Mesenchymal stem cell (in vitro differentiated cells and primary cell): ENCODE data around the gene ZNF521.

Source experiments
- DNase-seq: peaks from one replicate; pipeline ENCODE4 v3.0.0-alpha.2; 2013
- H2AFZ ChIP-seq: one replicate; pipeline ENCODE4 v1.6.1; 2013; ENCODE audit warnings: low read depth, mild to moderate bottlenecking, control low read depth, inconsistent platforms, low read length, moderate library complexity
- H2AK5ac ChIP-seq: 2 replicates; pipeline ENCODE4 v1.6.1; 2013; ENCODE audit warnings: low read length, moderate library complexity, mild to moderate bottlenecking, inconsistent platforms; ENCODE audit not compliant: severe bottlenecking
- H2BK120ac ChIP-seq: one replicate; pipeline ENCODE4 v1.6.1; 2013; ENCODE audit warnings: low read depth, mild to moderate bottlenecking, inconsistent platforms, low read length, moderate library complexity
- H2BK12ac ChIP-seq, 2 experiments: one replicate each; pipeline ENCODE4 v1.6.1; 2013; ENCODE audit warnings: inconsistent platforms in 2 of 2, low read length in 2 of 2, mild to moderate bottlenecking in 2 of 2, moderate library complexity in 2 of 2, control low read depth in 1 of 2
- H2BK15ac ChIP-seq: one replicate; pipeline ENCODE4 v1.6.1; 2013; ENCODE audit warnings: mild to moderate bottlenecking, low read depth, inconsistent platforms; ENCODE audit not compliant: poor library complexity, severe bottlenecking
- H2BK5ac ChIP-seq: 2 replicates; pipeline ENCODE4 v1.6.1; 2013; ENCODE audit warnings: low read depth, mild to moderate bottlenecking, low read length, control low read depth, inconsistent platforms; ENCODE audit not compliant: poor library complexity, severe bottlenecking
- H3K14ac ChIP-seq, 2 experiments: one replicate each; pipeline ENCODE4 v1.6.1; 2013; ENCODE audit warnings: inconsistent platforms in 2 of 2, low read length in 2 of 2, control low read depth in 1 of 2, mild to moderate bottlenecking in 1 of 2, moderate library complexity in 1 of 2
- H3K18ac ChIP-seq, 2 experiments: one replicate each; pipeline ENCODE4 v1.6.1; 2013; ENCODE audit warnings: inconsistent platforms in 2 of 2, low read length in 2 of 2, control low read depth in 1 of 2, low read depth in 1 of 2, mild to moderate bottlenecking in 1 of 2
- H3K23ac ChIP-seq, 2 experiments: one replicate each; pipeline ENCODE4 v1.6.1; 2013; ENCODE audit warnings: inconsistent platforms in 2 of 2, low read length in 2 of 2, mild to moderate bottlenecking in 2 of 2, moderate library complexity in 2 of 2, control low read depth in 1 of 2
- H3K27ac ChIP-seq: 2 replicates; pipeline ENCODE4 v1.5.1; 2013; ENCODE audit warnings: mild to moderate bottlenecking, moderate library complexity, low read length, control low read depth, inconsistent platforms; ENCODE audit not compliant: poor library complexity, severe bottlenecking
- H3K27me3 ChIP-seq, 2 experiments: 2 replicates each; pipeline versions ENCODE4 v1.6.1 to v1.7.0; 2013; ENCODE audit warnings: low read length in 2 of 2, mild to moderate bottlenecking in 2 of 2, moderate library complexity in 2 of 2, control low read depth in 1 of 2, inconsistent platforms in 1 of 2; ENCODE audit not compliant: control insufficient read depth in 1 of 2, insufficient read depth in 1 of 2
- H3K36me3 ChIP-seq, 2 experiments: 2 replicates each; pipeline versions ENCODE4 v1.6.1 to v1.7.0; 2013; ENCODE audit warnings: low read length in 2 of 2, control low read depth in 1 of 2, inconsistent platforms in 1 of 2, low read depth in 1 of 2, mild to moderate bottlenecking in 1 of 2; ENCODE audit not compliant: insufficient read depth in 2 of 2, control insufficient read depth in 1 of 2
- H3K4ac ChIP-seq, 2 experiments: one replicate each; pipeline ENCODE4 v1.6.1; 2013; ENCODE audit warnings: inconsistent platforms in 2 of 2, low read length in 2 of 2, mild to moderate bottlenecking in 2 of 2, moderate library complexity in 2 of 2, control low read depth in 1 of 2, low read depth in 1 of 2
- H3K4me1 ChIP-seq: 2 replicates; pipeline ENCODE4 v1.6.1; 2013; ENCODE audit warnings: low read depth, low read length, control low read depth; ENCODE audit not compliant: control insufficient read depth, insufficient read depth
- H3K4me2 ChIP-seq: 2 replicates; pipeline ENCODE4 v1.6.1; 2013; ENCODE audit warnings: low read length, mild to moderate bottlenecking, inconsistent platforms; ENCODE audit not compliant: poor library complexity, severe bottlenecking
- H3K4me3 ChIP-seq, 2 experiments: 2 replicates each; pipeline versions ENCODE4 v1.5.1 to v1.7.0; 2013; ENCODE audit warnings: low read length in 2 of 2, mild to moderate bottlenecking in 2 of 2, control low read depth in 1 of 2, low read depth in 1 of 2; ENCODE audit not compliant: insufficient read depth in 1 of 2
- H3K79me1 ChIP-seq: replicated peaks from 2 replicates; pipeline ENCODE4 v1.6.1; 2013; ENCODE audit warnings: mild to moderate bottlenecking, control low read depth, low read length, inconsistent platforms; ENCODE audit not compliant: poor library complexity, severe bottlenecking
- H3K9ac ChIP-seq: 2 replicates; pipeline ENCODE4 v1.7.0; 2013; ENCODE audit warnings: mild to moderate bottlenecking, low read length, moderate library complexity
- H3K9me3 ChIP-seq: 2 replicates; pipeline ENCODE4 v1.7.0; 2013; ENCODE audit warnings: mild to moderate bottlenecking, low read length; ENCODE audit not compliant: control insufficient read depth
- H4K8ac ChIP-seq: one replicate; pipeline ENCODE4 v1.6.1; 2013; ENCODE audit warnings: inconsistent platforms, mild to moderate bottlenecking, low read length, moderate library complexity
- H4K91ac ChIP-seq: one replicate; pipeline ENCODE4 v1.6.1; 2013; ENCODE audit warnings: mild to moderate bottlenecking, low read length, inconsistent platforms
- WGBS: methylation state at CpG from one replicate; pipeline ENCODE4 v1.1.7; 2013; ENCODE audit warnings: mixed read lengths; 5-methylcytosine and 5-hydroxymethylcytosine counted together

The ZNF521 gene

DNA sequence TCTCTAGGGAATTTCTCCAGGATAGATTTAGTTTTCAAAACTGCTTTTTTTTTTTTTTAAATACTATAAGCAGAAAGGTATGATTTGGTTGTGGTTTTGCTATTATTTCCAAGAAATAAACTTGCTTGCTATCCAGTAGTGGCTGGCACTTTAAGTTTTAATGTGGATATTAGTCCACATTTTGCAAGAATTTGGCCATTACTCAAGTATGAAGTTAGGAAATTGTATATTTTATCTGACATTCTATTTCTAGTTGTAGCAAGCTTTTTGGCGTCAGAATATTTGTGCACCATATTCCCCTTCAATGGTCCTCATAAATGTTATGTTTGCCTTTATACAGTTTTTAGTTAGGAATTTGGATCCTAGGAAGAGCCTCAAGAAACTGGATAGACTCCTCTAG lies 226.3 kb downstream of the ZNF521 start:
- no peak overlapping the region for H4K91ac ChIP-seq
- no peak overlapping the region for H3K4me2 ChIP-seq
- no peak overlapping the region for H3K23ac ChIP-seq
- H2BK12ac ChIP-seq: no peak overlapping the region
- H3K4me1 ChIP-seq: no peaks in the 10 kb centered on the region
- no peaks in the 10 kb centered on the region for H3K27me3 ChIP-seq
- H3K18ac ChIP-seq: no peak overlapping the region
- peaks cover 6% of the 10 kb centered on the region for H3K79me1 ChIP-seq
- peaks cover 0 to 6% of the 10 kb centered on the region in 2 experiments for H3K36me3 ChIP-seq
- no peaks in the 10 kb centered on the region for H3K9me3 ChIP-seq
- no CpG with 5 or more reads among the region's 1 CpG for WGBS
- no peak for DNase-seq
- no peak overlapping the region for H2AK5ac ChIP-seq
- H4K8ac ChIP-seq: no peak overlapping the region
- no peak overlapping the region for H2BK5ac ChIP-seq
- H2BK120ac ChIP-seq: no peak overlapping the region
- no peak overlapping the region for H2AFZ ChIP-seq
- no peak overlapping the region for H3K4me3 ChIP-seq
- H2BK15ac ChIP-seq: no peak overlapping the region
- no peak overlapping the region for H3K4ac ChIP-seq
- H3K14ac ChIP-seq: no peak overlapping the region
- no peak overlapping the region for H3K9ac ChIP-seq
- no peak overlapping the region for H3K27ac ChIP-seq

DNA sequence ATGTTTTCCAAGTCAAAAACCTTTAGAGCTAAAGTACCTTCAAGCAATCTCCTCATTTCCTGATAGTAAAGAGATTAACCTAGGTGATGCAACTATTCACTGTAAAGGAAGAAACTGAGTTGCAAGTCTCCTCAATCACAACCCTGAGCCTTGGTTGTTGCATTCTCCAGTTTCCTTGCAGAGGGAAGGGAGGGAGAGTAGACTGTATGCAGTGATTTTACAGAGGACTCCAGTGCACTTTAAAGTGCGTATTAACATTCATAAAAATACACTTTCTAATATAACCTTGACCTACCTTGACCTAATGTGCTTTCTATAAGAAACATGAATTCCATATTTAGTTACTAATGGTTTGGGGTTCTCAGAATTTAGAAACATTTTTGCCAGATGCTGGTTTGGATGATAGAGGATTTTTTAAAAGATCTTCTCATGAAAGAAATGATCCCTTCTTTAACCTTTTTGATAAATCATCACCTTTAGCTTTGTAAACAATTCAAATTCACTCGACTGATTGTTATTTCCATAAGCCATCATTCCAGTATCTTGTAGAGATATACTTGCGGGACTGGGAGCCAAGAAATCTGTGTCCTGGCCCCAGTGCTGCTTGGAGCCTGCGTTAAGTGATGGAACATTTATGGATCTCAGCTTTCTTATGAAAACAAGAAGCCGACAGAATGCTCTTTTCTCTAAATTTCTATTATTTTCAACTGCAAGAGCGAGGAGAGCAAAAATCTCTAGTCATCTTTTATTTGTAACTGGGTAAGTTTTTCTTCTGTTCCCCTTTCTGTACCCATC lies 228.3 kb downstream of the ZNF521 start:
- Histone ChIP-seq H2AFZ (no peak overlapping the region), H3K4me3 (no peak overlapping the region), H3K9me3 (no peaks in the 10 kb centered on the region), H4K91ac (no peak overlapping the region), H3K23ac (no peak overlapping the region), H4K8ac (no peak overlapping the region), H3K4me1 (no peaks in the 10 kb centered on the region), H2AK5ac (no peak overlapping the region), H2BK15ac (no peak overlapping the region), H3K36me3 (no peaks in the 10 kb centered on the region), H2BK120ac (no peak overlapping the region), H3K27me3 (no peaks in the 10 kb centered on the region), H3K14ac (no peak overlapping the region), H3K79me1 (peaks cover 6% of the 10 kb centered on the region), H3K4ac (no peak overlapping the region), H3K18ac (no peak overlapping the region), H3K27ac (no peak overlapping the region), H3K9ac (peak overlapping the region; percentile 45), H2BK12ac (no peak overlapping the region), H3K4me2 (no peak overlapping the region), H2BK5ac (no peak overlapping the region)
- DNase-seq: no peak
- WGBS: 97% methylated on average over 3 of the region's 6 CpGs

DNA sequence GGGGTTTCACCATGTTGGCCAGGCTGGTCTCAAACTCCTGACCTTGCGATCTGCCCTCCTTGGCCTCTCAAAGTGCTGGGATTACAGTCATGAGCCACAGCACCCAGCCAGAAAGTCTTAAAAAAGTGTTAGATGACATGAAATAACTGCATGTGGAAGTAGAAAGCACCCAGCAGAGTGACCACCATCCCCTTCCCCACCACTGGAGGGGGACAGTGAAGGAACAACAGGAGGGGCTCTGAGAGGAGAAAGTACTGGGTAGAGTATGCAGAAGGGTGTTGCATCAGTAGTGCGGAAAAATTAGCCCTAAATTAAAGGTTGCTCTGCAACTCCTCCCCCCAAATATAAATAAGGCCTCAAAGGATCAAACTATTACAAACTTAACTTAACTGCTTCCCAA lies 230.5 kb downstream of the ZNF521 start:
- 93% methylated on average over 2 of the region's 2 CpGs for WGBS
- H3K27me3 ChIP-seq: no peaks in the 10 kb centered on the region

DNA sequence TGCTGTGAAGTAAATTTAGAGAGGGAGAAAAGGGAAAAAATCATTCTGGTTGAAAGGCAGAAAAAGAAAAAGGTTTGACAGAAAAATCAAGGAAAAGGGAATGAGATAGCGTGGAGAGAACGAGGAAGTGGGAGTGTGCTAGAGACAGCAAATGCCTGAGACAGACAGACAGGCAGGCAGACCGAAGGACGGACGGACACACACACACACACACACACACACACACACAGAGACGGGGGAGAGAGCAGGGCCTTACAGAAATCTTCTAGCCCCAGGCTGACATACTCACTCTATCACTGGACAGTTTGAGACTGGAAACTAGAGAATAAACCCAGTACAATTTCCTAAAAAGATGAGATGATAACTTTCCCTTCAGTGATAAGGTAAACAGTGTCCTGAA lies 238.4 kb downstream of the ZNF521 start:
- DNase-seq: peak; percentile 56
- Histone ChIP-seq H3K4me1 (no peaks in the 10 kb centered on the region), H2BK120ac (no peak overlapping the region), H3K79me1 (peaks cover 8% of the 10 kb centered on the region), H3K4me3 (no peak overlapping the region), H2AK5ac (no peak overlapping the region), H2BK12ac (peak overlapping the region in 1 of 2 experiments; percentile 54), H2AFZ (no peak overlapping the region), H3K27ac (no peak overlapping the region), H3K18ac (peak overlapping the region in 1 of 2 experiments; percentile 88), H3K9ac (no peak overlapping the region), H3K23ac (no peak overlapping the region), H3K4ac (no peak overlapping the region), H2BK15ac (no peak overlapping the region), H4K91ac (no peak overlapping the region), H3K9me3 (no peaks in the 10 kb centered on the region), H4K8ac (no peak overlapping the region), H3K27me3 (no peaks in the 10 kb centered on the region), H3K14ac (no peak overlapping the region), H3K4me2 (no peak overlapping the region), H3K36me3 (no peaks in the 10 kb centered on the region), H2BK5ac (no peak overlapping the region)
- no CpG with 5 or more reads among the region's 6 CpGs for WGBS

More for the DNA sequence above, 230.5 kb downstream of the ZNF521 start:
- no peak overlapping the region for H3K14ac ChIP-seq
- no peaks in the 10 kb centered on the region for H3K36me3 ChIP-seq
- H3K18ac ChIP-seq: no peak overlapping the region
- no peak for DNase-seq
- H3K23ac ChIP-seq: no peak overlapping the region
- H4K8ac ChIP-seq: no peak overlapping the region
- no peak overlapping the region for H2BK12ac ChIP-seq
- H2AFZ ChIP-seq: no peak overlapping the region
- H3K79me1 ChIP-seq: peaks cover 4% of the 10 kb centered on the region
- H2BK120ac ChIP-seq: no peak overlapping the region
- no peak overlapping the region for H3K4ac ChIP-seq
- no peak overlapping the region for H2BK5ac ChIP-seq
- H3K9ac ChIP-seq: no peak overlapping the region
- H4K91ac ChIP-seq: peak overlapping the region; percentile 39
- no peak overlapping the region for H2AK5ac ChIP-seq
- no peaks in the 10 kb centered on the region for H3K9me3 ChIP-seq
- H3K27ac ChIP-seq: no peak overlapping the region
- H3K4me1 ChIP-seq: no peaks in the 10 kb centered on the region
- H2BK15ac ChIP-seq: no peak overlapping the region
- no peak overlapping the region for H3K4me2 ChIP-seq
- no peak overlapping the region for H3K4me3 ChIP-seq
